ENCODE data around the gene SCARB1.

The SCARB1 gene

DNA sequence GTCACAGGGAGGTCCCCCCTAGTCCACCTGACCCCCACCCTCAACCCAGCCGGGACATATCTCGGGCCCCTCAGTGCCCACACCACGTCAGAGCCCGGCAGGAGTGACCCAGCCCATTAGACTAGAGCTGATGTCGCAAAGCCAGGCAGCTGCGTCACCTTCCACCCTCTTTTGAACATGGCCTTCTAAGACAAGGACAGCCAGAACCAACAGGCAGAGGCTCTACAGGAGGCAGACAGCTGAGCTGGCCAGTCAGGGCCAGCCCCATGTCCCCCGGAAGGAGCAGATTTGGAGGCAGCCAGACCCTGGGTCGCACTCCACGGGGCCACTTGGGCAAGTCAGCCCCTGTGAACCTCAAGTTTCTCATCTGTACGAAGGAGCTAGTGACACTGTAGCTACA lies 44.1 kb downstream of the SCARB1 start:
- DNase-seq, result no peak

DNA sequence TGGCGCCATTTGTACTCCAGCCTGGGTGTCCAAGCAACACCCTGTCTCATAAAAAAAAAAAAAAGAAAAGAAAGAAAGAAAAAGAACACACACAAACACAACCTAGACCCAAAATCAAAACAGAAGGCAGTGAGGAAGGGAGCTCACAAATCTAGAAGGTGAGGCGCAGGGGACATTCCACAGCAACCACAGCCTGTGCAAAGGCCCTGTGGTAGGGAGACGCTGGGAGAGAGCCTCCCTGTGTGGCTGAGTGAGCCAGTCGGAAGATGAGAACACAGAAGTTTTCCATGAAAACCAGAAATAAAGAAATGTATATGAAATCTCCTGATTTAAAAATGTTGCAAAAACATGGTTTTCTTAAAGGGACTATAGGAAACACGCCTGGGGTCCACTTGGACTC lies 44.6 kb downstream of the SCARB1 start:
- DNase-seq, result no peak

DNA sequence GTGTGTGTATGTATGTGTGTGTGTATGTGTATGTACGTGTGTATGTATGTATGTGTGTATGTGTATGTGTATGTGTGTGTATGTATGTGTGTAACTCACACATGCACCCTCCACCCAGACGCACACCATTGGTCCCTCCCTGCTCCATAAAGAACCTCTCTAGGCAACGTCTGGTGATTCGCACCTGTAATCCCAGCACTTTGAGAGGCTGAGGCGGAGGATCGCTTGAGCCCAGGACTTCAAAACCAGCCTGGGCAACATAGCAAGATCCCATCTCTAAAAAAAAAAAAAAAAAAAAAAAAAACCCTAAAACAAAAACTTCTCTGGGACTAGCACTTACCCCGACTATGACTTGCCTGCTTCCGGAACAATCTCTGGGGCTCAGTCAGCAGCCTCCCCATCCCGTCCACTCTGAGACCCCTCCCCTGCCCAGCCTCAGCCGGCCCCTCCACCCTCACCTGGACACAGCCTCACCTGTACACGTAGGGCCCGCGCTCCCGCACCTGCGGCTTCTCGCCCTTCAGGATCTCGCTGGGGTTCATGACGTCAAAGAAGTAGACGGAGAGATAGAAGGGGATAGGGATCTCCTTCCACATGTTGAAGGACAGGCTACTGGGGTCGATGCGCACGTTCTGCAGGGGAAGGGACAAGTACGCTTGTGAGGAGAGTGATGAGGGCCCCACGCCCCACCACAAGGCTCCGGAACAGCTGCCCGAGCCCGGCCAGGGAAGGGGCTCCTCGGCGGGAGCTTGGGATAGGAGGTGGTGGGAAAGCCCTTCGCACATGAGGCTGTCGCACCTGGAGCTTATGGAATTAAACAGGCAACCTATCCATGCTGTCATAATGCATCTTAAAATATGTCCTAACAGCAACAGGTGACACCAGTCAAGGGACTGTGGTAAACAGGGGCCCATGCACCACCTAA lies 46.3 kb downstream of the SCARB1 start:
- DNase-seq, result no peak

DNA sequence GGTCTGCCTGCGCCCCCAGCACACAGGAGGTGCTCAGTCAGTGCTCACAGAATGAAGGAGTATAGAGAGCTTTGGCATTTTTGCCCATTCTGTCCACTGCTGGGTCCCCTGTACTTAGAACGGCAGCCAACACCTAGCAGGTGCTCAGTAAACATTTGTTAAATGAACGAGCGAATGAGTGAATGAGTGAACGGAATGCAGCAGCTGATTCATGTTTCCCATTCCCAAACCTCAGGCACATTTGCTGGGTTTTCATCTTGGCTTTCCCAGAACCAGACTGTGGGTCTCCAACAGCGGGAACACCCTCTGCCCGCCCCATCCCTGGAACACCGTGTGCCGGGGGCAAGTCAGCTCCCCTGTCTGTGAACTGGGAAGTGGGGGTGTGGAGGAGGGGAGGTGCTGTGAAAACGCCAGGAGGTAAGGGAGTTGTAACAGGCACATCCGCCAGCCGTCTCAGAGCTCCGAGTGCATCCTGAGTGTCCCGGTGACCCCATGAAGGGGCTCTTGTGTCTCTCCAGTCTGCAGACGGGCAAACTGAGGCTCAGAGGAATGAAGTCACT lies 47.3 kb downstream of the SCARB1 start:
- no peak for DNase-seq

DNA sequence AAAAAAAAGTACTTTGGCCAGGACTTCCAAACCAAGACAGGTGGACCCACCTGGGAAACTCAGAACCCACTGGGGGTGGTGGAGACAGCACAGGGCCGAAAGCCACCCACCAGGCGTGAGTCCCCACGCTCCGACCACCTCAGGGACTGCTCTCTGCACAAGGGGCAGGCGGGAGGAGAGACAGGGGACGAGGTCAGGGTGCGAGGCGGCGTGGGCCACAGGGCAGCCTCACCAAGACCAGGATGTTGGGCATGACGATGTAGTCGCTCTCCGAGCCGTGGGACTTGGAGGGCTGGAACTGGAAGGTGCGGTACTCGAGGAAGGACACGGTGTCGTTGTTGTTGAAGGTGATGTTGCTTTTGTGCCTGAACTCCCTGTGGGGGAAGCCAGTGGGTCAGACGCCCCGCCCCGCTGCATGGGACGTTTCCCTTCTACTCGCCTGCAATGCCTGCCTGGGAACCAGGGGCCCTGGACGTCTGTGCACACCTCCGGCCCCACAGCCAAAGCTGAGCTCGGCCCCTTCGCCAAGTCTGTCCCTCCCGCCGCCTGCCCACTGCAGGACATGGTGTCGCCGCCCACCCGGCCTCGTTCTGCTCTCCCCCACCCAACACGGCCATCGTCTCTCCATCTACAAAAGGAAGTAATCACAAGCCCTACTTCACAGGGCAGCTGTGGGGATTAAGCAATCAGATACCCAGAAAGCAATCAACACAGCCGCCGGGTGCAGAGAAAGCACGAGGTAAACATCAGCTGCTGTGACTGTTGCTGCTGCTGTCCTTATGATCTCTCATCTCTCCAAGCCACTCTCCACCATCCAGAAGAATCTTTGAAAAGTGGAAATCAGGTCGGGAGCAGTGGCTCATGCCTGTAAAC lies 48.7 kb downstream of the SCARB1 start:
- no peak for DNase-seq

DNA sequence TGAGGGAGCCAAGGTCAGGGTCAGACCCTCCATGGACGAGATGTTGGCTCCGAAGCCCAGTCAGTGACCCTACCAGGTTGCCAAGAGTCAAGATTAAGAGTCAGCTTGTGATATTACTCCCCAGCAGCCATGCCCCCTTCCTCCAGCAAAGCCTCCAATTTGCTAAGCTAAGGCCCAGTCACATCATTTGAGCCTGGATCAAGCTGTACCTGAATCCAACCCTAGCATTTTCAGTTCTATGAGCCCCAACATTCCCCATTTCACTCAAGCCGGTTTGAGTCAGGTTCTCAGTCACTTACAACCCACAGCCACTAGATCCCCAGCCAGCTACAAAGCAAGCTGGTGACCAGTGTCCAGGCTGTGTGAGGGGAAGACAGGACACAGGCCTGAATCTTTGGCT lies 49.9 kb downstream of the SCARB1 start:
- no peak for DNase-seq

DNA sequence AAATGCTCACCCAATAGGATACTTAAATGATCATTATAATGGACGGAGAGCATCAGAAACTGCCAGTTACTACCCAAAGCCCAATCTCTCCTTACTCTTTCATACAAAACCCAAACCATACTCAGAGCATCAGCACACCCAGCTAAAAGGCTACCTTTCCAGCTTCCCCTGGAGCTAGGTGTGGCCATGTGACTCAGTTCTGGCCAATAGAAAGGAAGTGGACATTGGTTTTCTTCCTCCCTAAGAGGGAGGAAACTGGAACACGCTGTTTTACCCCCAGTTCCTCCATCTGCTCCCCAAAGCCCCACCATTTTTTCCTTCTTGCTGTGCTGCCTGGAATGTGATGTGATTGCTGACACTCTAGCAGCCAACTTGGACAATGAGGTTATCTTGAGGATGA lies 50.7 kb downstream of the SCARB1 start:
- no peak for DNase-seq

DNA sequence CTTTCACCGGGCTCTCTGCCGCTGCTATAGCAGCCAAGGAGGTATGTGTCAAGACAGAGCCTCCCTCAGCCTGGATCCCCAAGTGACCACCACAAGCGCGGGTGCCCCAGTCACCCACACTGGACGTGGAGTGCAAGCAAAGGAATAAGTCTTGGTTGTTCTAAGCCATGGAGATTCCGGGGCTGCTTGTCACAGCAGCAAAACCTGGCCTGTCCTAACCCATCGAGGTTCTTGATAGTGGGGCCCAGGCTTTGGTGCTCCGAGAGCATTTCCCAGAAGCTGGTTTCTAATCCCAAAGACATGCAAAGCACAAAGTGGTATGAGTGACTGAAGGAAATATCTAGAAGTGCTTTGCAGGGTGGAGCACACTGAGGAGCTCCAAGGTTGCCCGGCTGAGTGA lies 51.3 kb downstream of the SCARB1 start:
- DNase-seq, result no peak

DNA sequence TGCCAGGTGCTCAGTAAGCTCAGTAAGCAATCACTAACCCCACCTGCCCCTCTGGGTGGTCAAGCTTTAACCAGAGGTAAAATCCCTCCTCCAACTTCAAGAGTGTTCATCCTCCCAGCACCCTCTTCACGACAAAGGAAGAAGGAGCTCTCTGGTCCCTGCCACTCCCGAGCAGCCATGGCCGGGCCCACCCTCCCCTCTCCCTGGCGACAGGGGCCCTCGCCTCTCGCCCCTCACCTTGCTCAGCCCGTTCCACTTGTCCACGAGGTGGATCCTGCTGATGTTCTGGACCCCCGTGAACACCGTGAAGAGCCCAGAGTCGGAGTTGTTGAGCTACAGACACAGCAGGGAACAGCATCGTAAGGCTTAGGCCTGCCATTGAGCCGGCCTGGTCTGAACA lies 52.0 kb downstream of the SCARB1 start:
- DNase-seq, result no peak

DNA sequence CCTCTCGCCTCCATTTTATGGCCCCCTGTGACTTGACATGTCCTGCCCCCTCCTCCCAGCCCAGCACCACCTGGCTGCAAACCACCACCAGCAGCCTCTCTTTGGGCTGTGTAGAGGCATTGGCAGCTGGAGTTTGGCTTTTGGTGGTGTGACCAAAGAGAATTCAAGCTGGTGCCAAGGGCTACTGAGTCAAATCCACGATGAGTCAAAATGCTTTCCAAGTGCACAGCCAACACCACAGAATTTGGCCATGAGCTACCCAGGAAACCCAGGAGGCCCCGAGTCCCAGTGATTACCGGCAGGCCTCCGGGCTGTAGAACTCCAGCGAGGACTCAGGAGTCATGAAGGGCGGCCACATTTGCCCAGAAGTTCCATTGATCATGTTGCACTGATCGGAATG lies 53.8 kb downstream of the SCARB1 start:
- no peak for DNase-seq

DNA sequence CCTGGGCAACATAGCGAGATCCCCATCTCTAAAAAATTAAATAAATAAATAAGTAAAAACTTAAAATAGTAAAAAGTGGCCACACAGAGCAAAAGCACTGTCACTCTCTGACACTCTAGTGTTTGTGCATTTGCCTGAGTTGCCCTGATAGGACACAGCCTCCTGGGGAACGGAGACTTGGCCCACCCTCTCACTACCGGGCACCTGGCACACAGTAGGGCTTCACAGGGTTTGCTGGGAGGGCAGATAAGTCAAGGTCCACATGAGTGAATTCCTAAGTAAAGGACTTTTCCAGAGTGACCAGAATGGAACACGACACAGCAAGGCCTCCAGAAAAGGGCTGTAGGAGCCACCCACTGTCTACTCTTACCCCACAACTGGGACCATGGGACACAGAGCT lies 54.3 kb downstream of the SCARB1 start:
- no peak for DNase-seq

DNA sequence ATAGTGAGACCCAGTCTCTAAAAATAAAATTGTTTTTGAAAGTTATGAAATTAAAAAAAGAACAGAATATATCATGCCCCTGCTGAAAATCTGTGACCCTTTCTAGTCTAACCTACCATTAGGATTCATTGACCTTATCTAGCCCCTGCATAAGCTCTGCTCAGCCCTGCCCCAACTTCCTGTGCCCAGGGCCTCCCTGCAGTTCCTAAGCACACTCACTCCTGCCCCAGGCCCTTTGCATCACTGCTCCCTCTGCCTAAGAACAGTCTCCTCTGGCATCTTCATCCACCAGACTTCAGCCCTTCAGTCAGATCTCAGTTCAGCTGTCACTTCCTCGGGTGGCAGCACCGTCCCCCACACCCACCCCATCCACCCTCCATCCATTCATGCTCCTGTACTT lies 55.4 kb downstream of the SCARB1 start:
- DNase-seq, result no peak

DNA sequence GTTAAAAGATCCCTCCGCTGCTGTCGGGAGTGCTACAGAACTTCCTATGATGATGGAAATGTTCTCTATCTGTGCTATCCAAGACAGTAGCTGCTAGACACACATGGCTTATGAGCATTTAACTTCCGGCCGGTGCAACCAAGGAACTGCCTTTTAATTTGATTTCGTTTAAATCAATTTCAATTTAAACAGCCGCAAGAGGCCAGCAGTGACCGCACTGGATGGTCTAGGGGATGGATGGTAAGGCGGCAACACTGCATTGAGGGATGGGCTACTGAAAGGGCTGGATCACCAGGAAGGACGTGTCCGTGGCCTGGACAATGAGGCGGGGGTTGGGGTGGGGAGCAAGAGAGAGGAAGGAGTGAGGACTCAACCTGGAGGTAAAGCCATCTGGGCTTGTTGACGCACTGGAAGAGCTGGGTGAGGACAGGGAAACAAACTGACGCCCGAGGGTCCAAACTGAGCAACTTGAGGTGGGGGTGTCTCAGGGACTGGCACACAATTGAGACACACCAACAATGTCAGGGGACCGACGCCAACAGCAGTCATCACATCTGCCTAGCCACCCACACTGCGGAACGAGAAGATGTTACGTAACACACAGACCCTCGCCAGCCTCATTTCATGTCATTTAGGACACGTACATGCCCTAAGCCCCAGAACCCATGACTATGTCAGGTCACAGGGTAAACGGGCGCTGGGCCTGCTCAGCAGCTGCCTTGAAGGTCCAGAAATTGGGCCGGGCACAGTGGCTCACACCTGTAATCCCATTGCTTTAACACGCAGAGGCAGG lies 57.6 kb downstream of the SCARB1 start:
- DNase-seq, result no peak

DNA sequence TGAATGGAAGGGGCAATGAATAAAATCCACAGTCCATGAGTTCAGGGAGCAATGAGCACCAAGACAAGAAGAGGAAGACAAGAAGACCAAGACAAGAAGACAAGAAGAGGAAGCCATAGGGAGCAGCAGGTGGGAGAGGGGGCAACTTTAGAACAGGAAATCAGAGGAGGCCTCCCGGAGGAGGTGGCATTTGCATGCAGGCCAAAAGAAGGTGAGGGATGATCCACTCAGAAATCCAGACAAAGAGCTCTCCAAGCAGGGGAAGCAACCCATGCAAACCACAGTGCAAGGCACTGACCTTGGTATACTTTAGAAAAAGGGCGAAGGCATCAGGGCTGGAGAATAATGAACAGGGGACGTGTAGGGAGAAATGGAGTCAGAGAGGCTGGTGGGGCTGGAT lies 58.6 kb downstream of the SCARB1 start:
- DNase-seq, result no peak

DNA sequence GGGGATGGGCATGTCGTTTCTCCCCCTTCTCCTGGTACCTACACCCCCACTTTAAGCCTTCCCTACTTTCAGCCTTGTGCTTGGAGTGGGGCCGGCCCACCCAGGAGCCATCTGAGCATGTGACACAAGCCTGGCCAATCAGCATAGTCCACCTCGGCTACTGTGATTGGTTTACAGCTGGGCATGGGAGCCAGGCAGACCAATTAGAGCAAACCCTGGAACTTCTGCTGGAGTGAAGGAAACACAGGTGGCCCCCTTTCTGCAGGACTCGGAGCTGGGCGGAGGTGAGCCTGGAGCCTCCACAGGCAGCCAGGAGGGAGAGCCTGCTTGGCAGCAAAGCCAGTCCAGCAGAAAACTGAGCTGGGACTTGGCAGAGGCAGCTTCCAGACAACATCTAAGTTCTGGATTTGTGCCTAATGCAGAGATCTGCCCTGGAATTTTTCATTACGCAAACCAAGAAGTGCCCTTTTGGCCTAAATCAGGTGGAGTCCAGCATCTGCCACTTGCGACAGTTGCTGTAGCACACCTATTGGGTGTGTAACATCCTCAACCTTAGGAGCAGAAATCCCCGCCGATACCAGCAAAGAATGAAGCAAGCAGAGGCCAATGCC lies 59.5 kb downstream of the SCARB1 start:
- DNase-seq, result no peak

DNA sequence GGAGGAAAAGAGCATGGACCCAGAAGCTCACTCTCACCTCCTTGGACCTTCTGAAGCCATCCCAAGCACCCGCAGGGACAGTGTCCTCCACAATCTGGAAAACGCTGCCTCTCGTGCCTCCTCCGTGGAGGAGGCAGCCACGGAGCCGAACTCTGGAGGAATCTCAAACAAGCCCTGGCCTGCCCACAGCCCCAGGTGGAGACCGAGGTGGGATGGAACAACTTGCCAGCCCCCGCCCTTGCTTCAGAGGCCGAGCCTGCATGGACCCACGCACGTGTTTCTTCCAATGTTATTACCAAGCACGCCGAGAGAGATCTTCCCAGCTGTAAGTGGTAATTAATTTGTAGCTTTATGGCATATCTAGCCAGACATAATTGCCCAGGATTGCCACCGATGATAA lies 61.3 kb downstream of the SCARB1 start:
- no peak for DNase-seq

DNA sequence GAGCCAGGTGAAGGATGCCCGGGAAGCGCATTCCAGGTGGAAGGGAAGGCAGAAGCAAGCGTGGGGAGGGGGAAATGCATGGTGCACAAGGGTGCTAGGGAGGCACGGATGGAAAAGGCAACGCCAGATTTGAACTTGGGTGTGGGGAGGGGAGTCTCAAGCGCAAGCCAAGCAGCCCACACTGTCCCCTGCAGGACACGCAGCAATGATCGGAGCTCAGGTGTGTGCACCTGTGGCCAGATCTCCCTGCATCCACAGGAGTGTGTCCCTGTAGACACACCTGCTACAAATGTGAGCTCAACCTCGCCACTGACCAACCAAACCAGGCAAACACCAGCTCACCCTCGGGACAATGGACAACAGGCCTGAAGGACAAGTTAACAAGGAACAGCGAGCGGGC lies 63.2 kb downstream of the SCARB1 start:
- no peak for DNase-seq

DNA sequence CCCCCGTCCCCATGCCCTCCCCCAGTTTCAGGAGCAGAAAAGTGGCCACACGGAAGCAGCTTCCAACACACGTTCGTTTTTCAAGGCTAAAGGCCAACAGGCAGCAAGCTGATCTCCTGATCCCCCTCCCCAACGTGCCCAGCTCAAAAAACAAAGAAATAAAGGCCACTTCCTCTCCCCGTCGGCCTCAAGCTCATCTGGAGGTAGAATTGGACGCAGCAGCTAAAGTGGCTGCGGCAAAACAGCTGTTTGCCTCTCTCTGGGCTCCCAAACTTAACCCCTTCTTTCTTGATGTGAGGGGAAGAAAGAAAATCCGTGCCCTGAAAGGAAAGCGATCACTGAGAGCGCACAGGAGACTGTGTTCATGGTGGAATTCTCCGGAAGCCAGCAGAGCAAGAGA lies 66.3 kb downstream of the SCARB1 start:
- no peak for DNase-seq

DNA sequence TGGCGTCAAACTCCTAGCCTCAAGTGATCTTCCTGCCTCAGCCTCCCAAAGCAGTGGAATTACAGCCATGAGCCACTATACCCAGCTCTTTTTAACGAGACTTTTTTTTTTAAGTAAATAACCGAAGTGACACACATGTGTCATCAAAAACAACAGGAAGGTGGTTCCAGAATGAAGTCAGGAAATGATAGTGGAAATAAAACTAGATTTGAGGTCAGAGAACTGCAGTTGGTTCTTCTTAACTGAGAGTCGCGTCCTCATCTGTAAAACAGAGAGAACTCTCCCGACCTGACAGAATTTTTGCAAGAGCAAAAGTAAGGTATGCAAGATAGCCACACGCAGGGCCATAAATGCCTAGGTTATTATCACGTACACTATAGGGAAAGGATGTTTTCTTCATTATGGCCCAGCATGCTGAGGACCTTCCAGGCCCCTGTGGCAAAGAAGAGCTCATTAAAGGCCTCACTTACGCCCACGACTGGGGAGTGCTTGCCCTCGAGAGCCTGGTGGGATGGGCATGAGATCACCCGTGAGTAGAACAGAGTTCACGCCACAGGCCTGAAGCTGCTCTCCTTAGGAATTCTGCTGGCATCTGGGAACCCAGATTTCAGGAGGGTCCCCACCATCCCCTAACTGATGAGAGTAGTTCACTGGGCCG lies 67.2 kb downstream of the SCARB1 start:
- no peak for DNase-seq

DNA sequence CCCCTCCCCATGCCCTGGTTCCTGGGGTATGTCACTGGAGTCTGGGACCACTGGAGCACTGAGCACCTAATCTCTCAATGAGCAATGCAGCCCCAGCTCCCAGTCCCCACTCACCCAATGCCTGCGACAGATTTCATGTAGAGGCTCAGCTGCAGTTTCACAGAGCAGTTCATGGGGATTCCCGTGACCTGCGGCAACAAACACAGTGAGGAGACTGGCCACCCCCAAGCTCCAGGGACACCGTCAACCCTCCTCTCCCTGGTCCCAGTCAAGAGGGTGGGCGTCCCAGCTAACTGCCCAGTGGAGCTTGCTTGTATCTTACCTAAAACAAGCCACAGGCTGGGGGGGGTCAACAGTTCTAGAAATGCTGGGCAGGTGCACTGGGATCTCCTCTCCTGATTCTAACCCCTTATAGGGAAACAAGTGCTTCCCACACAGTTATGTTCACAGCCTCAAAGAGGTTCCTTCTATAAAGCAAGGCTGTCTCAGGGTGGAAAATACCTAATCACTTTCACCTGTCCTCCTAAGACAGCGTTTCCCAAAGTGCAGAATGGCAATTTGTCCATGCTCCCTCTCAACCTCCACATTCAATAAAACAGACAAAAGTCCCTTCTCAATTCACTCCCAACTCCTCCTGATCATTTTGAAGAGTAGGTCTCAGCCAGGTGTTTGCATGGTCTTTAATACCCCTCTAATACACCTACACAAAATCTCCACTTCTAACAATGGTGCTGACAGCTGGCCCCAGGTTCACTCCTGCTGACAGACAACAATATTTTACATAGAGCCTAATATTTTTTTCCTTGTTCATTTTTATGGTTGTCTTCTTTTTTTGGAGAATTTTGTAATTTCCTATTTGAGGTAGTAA lies 68.3 kb downstream of the SCARB1 start:
- DNase-seq, result no peak

DNA sequence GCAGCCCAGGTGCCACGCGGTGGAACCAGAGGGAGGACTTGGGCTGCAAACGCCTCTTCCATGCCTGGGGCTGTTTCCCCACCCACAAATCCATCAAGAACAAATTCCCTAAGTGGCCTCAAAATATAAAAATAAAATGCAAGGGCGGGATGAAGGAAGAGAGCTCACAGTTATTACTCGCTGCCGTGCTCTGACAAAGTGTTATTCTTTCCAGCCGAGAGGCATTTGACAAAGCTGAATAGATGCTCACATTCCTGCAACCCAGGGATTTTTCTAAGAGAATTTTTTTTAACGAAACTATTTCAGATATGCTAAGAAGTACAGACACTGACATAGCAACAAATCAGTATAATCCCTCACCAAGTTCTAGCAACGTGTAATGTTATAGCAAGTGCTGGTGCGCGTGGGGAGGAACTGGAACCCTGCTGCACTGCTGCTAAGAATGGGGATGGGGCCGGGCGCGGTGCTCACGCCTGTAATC lies 70.7 kb downstream of the SCARB1 start:
- no peak for DNase-seq
